Raji (cell line): ENCODE data around the gene TRIM25.

Experiments used
- POLR2A ChIP-seq: IDR thresholded peaks from 2 replicates; pipeline ENCODE4 v1.6.1; 2011; ENCODE audit warnings: low read depth, low read length, control low read depth; ENCODE audit not compliant: insufficient read depth

TRIM25 gene

DNA sequence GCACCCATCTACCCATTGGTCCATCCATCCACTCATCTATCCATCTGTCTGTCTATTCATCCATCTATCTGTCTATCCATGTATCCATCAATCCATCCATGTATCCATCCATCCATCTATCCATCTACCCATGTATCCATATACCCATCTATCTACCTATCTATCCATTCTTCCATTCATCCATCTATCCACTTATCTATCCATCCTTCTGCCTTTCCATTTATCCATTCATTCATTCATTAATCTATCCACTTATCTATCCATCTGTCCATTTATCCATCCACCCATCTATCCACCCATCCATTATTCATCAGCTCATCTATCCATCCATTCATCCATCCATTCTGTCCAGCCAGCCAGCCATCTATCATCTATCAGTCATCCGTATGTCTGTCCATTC, 21.5 kb downstream of the TRIM25 start:
- no peak for TF ChIP-seq POLR2A

DNA sequence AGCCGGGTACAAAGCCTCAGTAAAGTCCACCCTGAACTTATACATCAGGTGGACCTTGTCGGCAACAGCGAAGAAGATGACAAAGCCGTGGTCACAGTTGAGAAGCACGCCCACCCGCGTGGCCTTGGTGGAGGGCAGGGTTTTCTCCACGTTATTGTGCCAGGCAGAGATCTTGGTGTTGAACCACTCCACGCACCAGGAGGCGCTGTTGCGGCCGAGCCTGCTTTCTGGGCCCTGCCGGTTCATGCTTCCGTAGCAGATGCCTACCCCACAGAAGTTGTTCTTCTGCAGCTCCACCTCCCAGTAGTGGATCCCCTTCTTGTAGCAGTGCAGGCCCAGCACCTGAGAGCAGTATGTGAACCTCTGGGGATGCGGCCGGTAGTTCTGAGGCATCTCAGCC, 22.1 kb downstream of the TRIM25 start:
- TF ChIP-seq POLR2A = no peak

DNA sequence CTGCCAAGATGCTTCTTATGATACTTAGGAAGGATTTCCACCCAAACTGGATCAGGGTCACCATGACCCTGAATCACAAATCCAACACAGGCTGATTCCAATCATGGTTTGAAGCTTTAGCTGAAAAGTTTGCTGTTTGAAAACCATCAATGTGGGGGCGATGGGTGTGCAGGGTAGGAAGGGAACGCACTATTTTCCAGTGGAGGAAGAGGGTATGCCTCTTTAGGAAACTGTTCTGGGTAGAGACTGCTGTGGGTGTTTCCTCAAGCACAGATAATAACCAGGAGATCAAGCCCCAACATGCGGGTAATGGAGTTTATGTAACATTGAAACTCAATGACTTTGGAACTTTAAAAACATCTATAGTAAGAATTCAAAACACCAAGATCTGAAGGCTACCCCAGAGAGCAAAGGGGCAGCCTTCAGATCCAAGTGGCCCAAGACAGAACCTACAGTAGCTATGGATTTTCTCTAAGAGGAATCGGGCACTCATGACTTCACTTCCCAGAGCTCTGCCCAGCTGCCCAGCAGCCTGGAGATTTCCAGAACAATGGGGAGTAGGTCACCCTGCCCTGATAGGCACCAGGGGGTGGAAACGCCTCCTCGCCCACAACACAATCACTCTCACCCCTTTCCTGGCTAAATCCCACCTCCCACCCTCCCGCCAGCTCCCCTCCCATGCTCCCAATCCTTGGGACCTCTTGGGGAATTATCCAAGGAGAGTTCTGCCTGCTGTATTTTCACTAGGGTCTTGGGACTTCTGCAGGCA, 22.8 kb downstream of the TRIM25 start:
- no peak for TF ChIP-seq POLR2A

DNA sequence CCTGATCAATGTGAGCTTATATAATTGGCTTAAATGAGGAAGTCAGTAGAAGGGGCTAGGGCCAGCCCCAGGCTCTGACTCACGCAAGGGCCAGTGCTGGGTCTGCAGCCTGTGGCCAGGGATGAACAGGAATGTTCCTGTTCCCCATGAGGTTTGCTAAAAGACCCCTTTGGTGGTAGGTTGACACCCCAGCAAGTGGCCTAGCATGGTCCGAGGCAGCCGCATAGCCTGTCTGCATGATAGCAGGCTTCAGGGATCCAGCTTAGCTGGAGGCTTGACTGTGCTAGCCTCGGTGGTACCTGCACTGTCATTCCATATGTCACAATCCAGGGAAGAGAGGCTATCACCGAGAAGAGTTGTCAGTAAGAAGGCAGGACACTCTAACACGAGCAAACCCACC, 23.5 kb downstream of the TRIM25 start:
- no peak for TF ChIP-seq POLR2A

DNA sequence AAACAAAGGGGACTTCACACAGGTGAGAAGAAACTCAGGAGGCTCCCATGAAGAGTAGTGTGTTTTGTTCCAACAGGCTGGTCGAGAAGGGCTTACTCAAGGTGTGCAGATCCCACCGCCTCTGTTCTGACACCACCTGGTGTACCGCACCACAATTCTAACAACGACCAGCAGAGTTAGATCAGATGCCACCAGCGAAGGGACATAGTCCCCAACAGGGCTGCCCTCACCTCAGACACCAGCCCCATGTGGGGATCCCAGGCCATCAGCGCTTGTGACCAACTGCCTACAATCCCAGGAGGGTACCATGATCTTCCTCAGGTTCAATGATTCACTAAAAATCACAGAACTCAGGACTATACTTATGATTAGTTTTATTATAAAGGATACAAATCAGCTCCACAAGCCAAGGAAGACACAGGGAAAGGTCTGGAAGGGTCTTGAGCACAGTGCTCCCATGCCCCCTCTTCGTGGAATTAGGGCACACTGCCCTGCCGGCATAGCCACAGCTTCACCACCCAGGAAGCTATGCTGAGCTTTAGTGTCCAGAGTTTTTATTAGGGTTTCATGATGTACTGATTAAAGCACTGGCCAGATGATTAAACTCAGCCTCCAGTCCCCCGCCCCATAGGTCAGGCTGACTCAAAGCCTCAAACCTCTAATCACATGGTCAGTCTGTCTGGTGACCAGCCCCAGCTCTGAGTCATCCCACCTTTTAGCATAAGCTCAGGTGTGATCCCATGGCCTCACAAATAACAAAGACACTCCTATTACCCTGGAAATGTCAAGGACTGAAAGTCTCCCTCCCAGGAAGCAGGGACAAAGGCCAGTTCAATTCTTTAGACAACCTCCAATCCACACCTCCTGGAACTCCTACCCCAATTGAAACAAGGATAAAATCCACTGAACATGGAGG, 26.0 kb downstream of the TRIM25 start:
- no peak for TF ChIP-seq POLR2A

DNA sequence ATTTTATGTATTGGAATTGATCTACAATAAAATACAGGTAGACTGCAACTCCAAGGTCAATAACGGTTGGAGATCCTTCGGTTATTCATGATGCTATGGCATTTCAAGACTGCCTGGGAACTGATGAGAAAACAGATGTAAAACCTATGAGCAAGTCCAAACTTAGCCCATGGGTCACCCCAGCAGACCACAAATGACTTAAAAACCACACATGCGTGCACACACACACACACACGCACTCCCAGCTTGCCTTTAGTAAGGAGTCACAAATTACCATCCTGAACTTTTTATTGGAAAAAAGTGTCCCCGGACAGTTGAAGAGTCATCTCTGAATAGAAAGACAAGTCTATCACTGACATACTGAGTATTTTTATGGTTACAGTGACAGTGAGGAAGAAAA, 26.7 kb downstream of the TRIM25 start:
- no peak for TF ChIP-seq POLR2A

DNA sequence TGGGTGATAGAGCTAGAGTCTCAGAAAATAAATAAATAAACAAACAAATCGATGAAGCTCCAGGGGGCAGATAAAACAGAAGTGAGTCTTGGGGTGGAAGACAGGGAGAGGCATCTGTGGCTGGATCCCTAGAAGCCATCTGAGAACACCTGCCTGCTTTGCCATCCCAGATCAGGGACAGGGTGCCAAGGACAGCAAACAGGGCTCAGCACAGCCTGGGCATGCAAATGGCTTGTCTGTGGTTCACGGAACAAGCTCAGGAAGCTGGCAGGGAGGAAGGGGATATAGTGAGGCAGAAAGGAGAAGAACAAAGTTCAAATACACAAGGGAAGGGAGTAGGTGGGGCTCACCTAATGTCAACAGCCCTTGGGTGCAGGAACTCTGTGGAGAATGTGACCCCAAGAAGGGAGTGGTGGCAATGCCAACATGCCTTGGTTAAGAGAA, 27.5 kb downstream of the TRIM25 start:
- TF ChIP-seq POLR2A = no peak

DNA sequence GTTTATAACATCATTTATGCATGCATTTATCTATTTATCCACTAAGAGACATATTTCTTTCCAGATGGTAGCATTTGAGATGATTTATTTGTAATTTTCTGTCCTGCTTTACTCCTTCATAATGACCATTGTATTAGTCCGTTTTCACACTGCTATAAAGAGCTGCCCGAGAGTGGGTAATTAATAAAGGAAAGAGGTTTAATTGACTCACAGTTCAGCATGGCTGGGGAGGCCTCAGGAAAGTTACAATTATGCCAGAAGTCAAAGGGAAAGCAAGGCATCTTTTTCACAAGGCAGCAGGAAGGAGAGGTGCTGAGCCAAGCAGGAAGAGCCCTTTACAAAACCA, 28.6 kb downstream of the TRIM25 start:
- TF ChIP-seq POLR2A = no peak

DNA sequence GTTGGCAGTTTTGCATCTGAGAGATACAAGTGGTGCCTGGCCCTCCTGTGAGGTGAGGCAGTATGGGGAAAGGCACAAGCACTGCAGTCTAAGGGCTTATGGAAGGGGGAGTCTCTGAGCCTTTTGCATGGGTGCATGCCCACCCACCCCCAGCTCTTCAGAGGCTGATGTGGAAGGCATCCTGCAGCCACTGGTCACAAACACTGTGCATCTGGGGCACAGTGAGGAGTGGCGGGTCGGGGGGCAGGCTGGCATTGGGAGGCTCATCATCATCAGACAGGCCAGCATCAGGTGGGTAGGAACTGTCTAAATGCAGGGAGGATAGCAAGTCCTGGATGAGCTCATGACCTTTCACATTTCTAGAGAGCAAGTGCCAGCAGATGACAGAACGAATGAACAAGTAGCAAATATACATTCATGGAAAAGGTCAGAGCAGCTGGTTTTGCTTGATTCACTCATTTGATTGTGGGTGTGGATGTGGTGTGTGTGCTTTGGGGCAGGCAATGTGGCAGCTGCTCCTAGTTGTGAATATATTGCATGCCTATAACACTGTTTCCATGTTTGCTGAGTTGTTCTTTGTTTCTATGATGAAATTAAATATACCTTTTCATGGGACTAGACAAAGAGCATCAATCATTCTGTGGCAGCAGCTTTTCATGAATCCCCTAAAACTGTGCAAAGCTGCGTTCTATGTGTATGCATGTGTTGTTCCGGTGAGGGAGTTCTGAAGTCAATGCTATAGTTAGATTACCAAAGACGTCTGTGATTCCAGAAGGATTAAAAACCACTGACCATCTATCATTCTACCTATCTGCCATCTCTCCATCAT, 29.2 kb downstream of the TRIM25 start:
- TF ChIP-seq POLR2A = no peak

DNA sequence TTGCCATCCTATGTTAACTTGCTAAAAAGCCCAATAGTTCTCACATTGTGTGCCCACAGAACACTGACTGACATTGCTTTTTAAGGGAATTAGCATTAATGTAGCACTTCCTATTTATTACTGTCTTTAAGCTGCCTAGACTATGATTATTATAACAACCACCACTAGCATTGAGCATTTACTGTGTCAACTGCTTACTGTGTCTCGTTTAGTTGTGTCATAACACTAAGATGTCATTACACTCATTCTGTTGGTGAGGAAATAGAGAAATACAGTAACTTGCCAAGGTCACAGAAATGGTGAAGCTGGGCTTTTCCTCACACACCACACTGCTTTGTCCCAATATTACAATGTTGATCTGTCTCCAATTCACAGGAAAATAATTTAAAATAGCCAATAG, 30.2 kb downstream of the TRIM25 start:
- no peak for TF ChIP-seq POLR2A

DNA sequence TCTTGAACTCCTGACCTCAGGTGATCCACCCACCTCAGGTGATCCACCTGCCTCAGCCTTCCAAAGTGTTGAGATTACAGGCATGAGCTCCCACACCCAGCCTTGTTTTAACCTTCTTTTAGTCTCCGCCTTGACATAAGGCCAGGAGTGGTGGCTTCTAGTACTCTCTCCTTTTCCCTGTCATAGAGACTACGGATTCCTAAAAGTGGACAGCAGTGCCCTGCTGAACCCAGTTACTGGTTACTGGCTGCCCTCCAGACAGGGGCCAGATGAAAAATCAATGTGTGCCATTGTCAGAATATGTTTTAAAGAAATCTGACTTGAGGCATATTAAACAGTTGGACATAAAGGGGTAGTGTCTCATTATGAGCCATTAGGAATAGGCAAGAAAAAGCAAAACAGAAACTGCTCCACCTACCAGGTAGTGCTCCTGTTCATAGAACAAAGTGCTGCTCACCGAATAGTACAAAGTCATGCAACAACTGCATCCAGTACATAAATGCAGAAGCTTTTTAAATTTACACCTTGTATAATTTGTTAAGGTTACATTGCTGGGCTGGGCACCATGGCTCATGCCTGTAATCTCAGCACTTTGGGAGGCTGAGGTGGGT, 32.1 kb downstream of the TRIM25 start:
- TF ChIP-seq POLR2A = no peak

DNA sequence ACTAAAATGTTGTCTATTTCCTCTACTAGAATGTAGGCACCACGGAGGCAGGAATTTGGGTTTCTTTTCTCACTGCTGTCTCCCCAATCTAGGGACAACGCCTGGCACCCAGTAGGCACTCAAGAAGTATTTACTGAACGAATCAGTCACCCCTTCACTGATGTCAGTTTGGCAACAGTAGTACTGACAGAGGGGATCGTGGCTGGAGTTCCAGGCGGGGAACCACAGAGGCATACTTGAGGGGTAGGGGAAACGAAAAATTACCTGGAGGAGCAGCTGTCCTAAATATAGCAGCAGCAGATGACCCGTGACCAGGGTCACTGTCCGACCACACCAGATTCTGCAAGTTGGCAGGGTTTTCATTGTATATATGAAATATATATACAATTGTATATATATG, 33.3 kb downstream of the TRIM25 start:
- no peak for TF ChIP-seq POLR2A

DNA sequence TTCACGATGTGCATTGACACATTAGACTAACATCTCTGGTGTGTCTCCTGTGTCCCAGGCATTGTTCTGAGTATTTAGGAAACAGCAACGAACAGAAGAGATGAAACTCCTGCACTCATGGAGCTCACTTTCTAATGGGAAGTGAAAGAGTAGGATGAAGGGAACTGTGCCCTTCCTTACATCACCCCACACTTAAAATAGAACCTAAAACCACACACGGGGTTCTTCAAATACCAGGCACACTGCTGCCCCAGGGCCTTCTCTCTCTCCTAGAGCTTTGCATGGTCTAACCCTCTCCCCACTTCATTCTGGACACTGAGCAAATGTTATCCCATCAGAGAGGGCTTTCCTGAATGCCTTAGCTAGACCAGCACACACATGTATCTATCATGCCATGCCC, 33.7 kb downstream of the TRIM25 start:
- TF ChIP-seq POLR2A = no peak

DNA sequence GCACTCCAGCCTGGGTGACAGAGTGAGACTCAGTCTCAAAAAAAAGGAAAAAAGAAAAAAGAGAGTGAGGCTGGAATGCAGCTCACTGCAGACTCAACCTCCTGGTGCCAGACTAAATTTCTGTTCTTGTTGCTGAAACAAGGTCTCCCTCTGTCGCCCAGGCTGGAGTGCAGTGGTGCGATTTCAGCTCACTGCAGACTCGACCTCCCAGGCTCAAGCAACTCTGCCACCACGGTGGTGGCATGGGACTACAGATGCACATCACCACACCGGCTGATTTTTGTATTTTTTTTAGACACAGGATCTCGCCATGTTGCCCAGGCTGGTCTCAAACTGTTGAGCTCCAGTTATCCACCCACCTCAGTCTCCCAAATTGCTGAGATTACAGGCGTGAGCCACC, 34.6 kb downstream of the TRIM25 start:
- TF ChIP-seq POLR2A = no peak

DNA sequence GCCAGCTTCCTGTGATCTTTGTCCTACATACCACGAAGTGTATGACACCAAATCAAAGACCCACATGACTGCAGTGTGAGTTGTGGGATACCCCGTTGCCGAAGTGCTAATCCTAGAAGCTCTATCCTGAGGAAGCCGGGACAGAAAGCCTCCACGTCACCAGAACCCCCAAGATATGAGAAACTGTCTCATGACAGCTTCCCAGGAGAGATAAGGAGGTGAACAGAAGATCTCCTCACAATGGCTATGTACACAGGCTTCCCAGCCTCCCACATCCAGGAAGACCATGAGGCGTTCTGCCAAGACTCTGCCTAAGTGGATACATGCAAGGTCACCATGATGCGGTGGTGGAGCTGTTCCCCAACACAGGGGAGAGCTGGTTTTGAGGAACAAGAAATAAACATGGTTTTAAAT, 37.1 kb downstream of the TRIM25 start:
- TF ChIP-seq POLR2A = no peak

DNA sequence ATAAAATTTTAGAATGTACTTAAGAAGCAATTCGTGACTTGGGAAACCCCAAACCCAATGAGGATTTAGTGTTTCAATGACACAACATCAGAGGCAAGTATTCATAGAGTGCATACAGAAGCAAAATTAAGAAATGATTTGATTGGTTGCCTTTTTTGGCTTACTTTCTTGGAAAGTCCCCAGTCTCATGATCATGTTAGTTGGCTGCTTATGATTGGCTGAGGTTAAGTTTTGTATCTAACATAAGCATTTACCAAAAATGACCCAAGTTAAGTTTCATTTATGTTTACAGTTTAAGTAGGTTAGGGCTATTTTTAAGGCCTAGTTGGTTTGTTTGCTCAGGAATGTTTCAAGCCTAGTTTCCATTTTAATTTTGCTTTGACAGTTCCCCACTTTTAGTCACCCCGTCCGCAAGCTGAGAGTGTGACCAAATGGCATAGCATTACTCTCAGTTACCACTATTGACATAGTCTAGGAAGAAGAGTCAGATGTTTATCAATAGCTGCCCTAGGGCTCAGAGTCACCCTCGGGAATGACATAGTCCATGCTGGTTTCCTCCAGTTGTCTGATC, 43.7 kb downstream of the TRIM25 start:
- TF ChIP-seq POLR2A = no peak
